ENCODE measurements around the gene SAG.

The SAG gene

DNA sequence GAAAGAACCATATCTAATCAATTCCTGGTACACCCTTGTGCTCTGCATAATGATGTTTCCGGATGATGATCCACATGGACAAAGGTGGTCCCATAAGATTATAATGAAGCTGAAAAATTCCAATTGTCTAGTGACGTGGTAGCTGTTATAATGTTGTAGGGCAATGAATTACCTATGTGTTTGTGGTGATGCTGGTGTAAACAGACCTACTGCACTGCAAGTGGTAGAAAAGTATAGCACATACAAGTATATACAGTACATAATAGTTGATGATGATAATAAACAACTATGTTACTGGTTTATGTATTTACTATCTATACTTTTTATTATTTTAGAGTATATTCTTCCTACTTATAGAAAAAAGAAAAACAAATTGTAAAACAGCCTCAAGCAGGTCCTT lies 55.1 kb downstream of the SAG start:
- POLR2A ChIA-PET: no interaction called here
- no peak for DNase-seq (ENCODE audit: extremely low spot score)
- TF ChIP-seq, protein P1, sequence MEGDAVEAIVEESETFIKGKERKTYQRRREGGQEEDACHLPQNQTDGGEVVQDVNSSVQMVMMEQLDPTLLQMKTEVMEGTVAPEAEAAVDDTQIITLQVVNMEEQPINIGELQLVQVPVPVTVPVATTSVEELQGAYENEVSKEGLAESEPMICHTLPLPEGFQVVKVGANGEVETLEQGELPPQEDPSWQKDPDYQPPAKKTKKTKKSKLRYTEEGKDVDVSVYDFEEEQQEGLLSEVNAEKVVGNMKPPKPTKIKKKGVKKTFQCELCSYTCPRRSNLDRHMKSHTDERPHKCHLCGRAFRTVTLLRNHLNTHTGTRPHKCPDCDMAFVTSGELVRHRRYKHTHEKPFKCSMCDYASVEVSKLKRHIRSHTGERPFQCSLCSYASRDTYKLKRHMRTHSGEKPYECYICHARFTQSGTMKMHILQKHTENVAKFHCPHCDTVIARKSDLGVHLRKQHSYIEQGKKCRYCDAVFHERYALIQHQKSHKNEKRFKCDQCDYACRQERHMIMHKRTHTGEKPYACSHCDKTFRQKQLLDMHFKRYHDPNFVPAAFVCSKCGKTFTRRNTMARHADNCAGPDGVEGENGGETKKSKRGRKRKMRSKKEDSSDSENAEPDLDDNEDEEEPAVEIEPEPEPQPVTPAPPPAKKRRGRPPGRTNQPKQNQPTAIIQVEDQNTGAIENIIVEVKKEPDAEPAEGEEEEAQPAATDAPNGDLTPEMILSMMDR (IDR thresholded peaks at IDR 0.05; ENCODE audit: control extremely low read depth, extremely low read depth, low read depth, missing control alignments): no peak
- CTCF ChIA-PET: interaction anchor here (0.6 to 1.5 kb wide), 5 partner anchors 10 to 81 kb away, joined by 3 to 6 read pairs (median 4); no protein-coding TSS in a partner anchor

DNA sequence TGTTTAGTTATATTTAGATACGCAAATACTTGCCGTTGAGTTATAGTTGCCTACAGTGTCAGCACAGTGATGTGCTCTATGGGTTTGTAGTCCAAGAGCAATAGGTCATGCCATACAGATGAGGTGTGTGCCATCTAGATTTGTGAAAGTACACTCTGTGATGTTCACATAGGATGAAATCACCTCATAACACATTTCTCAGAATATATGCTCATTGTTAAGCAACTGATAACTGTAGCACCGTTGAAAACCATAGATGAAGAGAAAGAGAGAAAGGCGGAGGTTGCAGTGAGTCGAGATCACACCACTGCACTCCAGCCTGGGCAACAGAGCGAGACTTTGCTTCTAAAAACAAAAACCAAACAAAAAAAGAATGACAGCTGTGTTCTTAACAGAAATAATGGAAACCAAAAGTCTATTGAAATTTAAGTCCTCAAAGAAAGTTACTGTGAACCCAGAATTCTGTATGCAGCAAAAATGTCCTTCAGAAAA lies 56.2 kb downstream of the SAG start:
- TF ChIP-seq, protein P1 (IDR thresholded peaks at IDR 0.05; ENCODE audit: control extremely low read depth, extremely low read depth, low read depth, missing control alignments): no peak
- DNase-seq (ENCODE audit: extremely low spot score): no peak
- CTCF ChIA-PET: interaction anchor here (1.0 to 1.4 kb wide), 2 partner anchors 9 to 20 kb away, joined by 3 to 6 read pairs; no protein-coding TSS in a partner anchor
- POLR2A ChIA-PET: no interaction called here

DNA sequence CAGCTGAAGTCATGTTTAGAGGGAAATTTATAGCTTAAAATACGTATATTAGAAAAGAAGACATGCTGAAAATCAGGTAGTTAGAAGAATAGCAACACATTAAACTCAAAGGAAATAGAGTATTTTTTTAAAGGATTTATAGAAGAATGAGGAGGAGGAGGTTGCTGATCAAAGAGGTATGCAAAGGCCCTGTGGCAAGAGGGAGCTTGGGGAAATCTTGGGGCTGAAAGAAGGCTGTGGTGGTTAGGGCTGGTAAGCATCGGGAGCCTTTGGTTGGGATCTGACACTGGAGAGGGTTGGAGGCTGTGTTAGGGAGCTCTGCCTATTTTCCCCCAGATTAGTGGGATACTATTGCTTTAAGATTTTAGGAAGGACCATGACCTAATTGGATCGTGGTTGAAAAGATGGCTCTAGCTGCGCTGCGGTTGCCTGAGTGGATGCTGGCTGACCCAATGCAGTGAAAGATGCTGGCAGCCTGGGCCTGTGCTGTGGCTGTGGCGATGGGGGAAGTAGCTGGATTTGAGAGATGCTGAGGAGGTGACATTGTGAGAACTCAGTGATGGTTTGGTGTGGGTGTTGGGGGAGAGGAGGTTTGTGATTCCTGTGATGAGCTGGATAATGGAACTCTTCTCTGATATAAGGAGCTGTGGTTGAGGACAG lies 58.4 kb downstream of the SAG start:
- TF ChIP-seq, protein P1 (IDR thresholded peaks at IDR 0.05; ENCODE audit: control extremely low read depth, extremely low read depth, low read depth, missing control alignments): no peak
- no peak for DNase-seq (ENCODE audit: extremely low spot score)
- POLR2A ChIA-PET: no interaction called here
- CTCF ChIA-PET: interaction anchor here (0.7 to 2.0 kb wide), 7 partner anchors 9 to 51 kb away, joined by 3 to 11 read pairs (median 4); partner anchors contain the start of gene DGKD

DNA sequence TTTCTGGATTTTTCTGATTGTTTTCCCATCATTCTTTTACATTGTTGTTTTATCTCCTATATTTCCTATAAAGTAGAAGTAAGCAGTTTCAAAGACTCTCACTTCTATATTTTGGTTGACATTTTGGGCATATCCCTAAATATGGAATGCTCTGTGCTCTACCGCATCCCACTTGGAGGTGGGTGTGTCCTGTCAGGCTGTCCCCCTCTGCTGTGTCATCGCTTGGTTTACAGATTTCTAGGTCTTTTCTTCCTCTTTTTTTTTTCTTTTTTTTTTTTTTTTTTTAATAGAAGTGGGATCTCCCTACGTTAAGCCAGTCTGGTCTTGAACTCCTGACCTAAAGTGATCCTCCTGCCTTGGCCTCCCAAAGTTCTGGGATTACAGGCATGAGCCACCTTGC lies 60.0 kb downstream of the SAG start:
- DNase-seq (ENCODE audit: extremely low spot score): no peak
- TF ChIP-seq, protein P1 (IDR thresholded peaks at IDR 0.05; ENCODE audit: control extremely low read depth, extremely low read depth, low read depth, missing control alignments): no peak
- ChIA-PET CTCF (no interaction called here), POLR2A (no interaction called here)

DNA sequence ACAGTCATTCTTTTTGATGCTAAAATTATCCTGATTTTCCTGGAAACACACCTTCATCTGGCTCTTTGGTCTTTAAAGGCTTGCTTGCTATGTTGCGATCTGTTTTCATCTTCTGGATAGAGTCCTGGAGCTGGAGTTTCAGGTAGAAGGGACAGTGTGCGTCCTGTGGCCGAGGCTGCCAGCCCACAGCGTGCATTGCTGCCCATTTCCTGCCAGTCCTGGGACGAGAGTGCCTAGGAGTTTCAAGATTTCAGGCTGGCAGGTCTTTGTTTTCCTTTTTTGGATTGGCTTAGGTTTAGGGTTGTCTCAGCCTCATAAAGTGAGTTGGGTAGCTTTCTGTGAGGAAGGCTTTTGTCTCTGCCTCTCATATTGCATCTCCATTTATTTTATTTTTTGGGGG lies 61.1 kb downstream of the SAG start:
- TF ChIP-seq, protein P1 (IDR thresholded peaks at IDR 0.05; ENCODE audit: control extremely low read depth, extremely low read depth, low read depth, missing control alignments): no peak
- CTCF ChIA-PET: interaction anchor here (1.4 to 1.7 kb wide), 2 partner anchors 10 to 12 kb away, joined by 4 read pairs; no protein-coding TSS in a partner anchor
- POLR2A ChIA-PET: no interaction called here
- no peak for DNase-seq (ENCODE audit: extremely low spot score)

DNA sequence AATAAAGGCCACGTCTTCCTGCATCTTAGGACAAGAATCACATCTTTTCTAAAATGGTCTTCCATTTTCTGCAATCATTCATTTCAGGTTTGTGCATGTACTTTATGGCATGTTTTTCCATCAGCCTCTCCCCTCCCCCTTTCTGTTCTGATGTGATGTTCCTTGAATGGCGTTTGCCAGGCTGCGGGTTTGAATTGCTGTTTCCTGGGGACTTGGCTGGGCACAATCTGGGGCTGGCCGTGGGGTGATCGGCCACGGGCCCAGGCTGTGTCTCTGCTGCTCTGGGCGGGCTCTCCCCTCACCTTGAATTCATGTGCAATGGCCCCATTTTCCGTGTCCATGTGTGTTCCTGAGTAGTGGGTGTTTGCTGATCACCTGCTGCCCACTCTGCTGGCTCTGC lies 61.8 kb downstream of the SAG start:
- ChIA-PET CTCF (interaction anchor here (1.4 to 1.7 kb wide), 2 partner anchors 10 to 13 kb away, joined by 4 read pairs; no protein-coding TSS in a partner anchor), POLR2A (no interaction called here)

More for the DNA sequence above, 61.8 kb downstream of the SAG start:
- TF ChIP-seq, protein P1 (IDR thresholded peaks at IDR 0.05; ENCODE audit: control extremely low read depth, extremely low read depth, low read depth, missing control alignments): no peak
- no peak for DNase-seq (ENCODE audit: extremely low spot score)

Measured in GM10248 (cell line).